Epithelial cell of esophagus (primary cell): ENCODE results near the gene LCLAT1.

Experiments used
- DNase-seq: peaks from one replicate; pipeline ENCODE4 v3.0.0; 2010; ENCODE audit warnings: low read depth
- H3K4me3 ChIP-seq: 2 replicates; pipeline ENCODE4 v1.5.1; 2011; ENCODE audit warnings: mild to moderate bottlenecking, low read length, control low read depth
- TF ChIP-seq, protein P1 (sequence below): IDR thresholded peaks from 2 replicates; pipeline ENCODE4 v1.5.1; 2011; ENCODE audit warnings: low read depth, mild to moderate bottlenecking, low read length, control low read depth, inconsistent platforms; ENCODE audit not compliant: insufficient read depth; ENCODE audit errors: missing control alignments

LCLAT1 gene

DNA sequence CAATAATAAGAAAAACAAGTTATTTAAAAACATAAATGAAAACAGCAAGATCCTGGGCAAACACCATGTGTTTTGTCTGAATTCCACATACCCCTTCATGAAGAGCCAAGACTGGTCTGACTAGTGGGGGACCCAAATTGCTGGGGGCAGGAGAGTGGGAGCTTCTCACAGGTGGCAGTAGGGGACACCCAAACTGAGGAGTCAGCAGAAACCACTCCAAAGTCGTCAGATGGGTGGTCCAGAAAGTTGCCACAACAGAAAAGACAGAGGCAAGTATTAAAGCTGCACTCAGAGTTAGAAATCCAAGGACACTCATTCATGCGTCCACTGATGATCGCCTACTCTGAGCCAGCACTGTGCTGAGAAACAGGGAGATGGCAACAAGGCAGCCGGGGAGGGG, 12.3 kb upstream of the LCLAT1 start:
- H3K4me3 ChIP-seq: no peak overlapping the region
- TF ChIP-seq, protein P1, sequence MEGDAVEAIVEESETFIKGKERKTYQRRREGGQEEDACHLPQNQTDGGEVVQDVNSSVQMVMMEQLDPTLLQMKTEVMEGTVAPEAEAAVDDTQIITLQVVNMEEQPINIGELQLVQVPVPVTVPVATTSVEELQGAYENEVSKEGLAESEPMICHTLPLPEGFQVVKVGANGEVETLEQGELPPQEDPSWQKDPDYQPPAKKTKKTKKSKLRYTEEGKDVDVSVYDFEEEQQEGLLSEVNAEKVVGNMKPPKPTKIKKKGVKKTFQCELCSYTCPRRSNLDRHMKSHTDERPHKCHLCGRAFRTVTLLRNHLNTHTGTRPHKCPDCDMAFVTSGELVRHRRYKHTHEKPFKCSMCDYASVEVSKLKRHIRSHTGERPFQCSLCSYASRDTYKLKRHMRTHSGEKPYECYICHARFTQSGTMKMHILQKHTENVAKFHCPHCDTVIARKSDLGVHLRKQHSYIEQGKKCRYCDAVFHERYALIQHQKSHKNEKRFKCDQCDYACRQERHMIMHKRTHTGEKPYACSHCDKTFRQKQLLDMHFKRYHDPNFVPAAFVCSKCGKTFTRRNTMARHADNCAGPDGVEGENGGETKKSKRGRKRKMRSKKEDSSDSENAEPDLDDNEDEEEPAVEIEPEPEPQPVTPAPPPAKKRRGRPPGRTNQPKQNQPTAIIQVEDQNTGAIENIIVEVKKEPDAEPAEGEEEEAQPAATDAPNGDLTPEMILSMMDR: no peak
- DNase-seq: no peak

DNA sequence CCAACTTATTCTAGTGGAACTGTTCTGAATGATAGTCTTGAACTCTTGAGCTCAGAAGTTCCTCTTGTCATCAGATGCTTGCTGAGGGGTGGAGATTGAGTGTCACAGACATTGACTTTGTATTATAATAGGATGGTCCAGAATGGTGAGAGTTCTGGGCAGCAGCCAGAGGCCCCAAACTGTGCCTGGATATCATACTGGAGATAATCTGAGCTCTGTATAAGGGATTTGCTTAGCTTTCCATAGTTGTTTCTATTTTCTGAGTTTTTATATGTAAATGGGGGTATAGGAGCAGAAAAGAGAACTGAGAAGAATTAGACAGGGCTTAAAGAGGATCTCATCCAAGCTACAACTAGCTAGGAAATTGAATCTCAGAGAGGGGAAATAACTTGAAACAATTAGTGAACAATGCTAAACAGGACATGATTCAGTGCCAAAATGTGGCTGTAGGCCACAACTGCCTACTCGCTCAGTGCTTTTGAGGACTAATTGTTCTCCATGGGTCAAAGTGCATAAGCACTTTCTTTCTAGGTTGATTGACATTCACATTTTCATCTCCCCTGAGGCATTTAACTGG, 10.1 kb upstream of the LCLAT1 start:
- no peak overlapping the region for H3K4me3 ChIP-seq
- TF ChIP-seq, protein P1: no peak
- DNase-seq: no peak

DNA sequence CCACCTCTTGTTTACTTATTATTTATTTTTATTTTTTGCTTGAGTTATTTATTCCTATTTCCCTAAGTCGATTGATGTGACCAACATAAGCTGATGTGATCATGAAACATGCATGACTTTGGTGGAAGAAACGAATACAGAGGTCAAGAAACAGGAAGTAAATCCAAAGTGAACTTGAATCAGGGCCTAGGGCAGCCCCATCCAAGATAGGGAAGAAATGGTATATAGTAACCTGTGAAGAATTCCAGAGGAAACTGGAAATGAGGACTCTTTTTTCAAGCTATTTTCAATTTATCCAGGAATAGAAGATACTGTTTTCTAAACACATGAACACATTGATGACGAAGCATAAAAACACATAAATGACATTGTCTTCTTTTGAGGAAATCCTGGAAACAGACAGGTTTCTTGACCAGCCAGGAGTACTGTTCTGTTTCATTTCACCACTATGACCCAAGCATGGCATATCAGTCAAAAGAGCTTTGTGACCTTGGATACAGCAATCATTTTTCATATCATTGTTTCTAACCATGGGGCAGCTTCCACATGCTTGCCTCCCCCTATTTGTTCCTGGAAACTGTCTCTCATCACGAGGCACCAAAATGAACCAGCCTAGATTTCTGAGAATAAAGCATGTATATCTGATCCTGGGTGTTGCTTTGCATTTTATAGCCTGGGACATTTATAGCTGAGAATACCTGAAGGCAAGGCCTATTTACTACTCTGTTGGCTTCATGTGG, 9.1 kb upstream of the LCLAT1 start:
- TF ChIP-seq, protein P1: no peak
- DNase-seq: no peak
- no peak overlapping the region for H3K4me3 ChIP-seq

DNA sequence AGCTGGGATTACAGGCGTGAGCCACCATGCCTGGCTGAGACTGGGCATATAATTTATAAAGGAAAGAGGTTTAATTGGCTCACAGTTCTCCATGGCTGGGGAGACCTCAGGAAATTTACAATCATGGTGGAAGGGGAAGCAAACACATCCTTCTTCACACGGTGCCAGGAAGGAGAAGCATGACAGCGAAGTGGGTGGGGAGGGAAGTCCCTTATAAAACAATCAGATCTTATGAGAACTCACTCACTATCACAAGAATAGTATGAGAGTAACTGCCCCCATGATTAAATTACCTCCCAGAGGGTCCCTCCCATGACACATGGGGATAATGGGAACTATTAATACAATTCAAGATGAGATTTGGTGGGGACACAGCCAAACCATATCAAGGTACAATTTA, 7.8 kb upstream of the LCLAT1 start:
- no peak overlapping the region for H3K4me3 ChIP-seq
- DNase-seq: no peak
- TF ChIP-seq, protein P1: no peak

DNA sequence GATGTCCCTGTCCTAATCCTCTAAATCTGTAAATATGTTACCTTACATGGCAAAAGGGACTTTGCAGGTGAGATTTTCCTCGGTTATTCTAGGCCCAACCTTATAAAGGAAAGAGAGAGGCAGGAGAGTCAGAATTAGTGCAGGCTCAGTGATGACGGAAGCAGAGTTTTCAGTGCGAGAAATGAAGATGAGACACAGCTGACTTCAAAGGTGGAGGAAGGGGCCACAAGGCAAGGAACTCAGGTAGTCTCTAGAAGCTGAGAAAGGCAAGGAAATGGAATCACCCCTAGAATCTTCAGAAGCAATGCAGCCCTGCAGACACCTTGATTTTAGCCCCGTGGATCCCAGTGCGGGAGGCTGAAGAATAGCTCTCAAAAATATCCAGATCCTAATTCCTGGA, 7.2 kb upstream of the LCLAT1 start:
- H3K4me3 ChIP-seq: no peak overlapping the region
- no peak for DNase-seq
- TF ChIP-seq, protein P1: no peak

DNA sequence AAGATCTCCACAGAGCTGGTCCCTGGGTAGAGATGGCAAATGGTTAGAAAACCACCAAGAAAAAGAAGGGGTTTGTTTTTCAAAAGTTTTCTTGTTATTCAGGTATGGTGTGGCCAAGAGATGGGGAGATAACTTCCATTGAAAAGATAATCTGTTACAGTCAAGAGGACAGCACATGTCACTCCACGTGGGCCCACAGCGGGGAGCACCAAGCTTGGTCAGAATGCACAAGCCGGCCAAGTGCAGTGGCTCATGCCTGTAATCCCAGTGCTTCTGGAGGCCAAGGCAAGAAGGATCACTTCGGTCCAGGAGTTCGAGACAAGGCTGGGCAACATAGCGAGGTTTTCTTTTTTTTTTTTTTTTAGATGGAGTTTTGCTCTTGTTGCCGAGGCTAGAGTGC, 6.0 kb upstream of the LCLAT1 start:
- DNase-seq: no peak
- H3K4me3 ChIP-seq: no peak overlapping the region
- TF ChIP-seq, protein P1: no peak

DNA sequence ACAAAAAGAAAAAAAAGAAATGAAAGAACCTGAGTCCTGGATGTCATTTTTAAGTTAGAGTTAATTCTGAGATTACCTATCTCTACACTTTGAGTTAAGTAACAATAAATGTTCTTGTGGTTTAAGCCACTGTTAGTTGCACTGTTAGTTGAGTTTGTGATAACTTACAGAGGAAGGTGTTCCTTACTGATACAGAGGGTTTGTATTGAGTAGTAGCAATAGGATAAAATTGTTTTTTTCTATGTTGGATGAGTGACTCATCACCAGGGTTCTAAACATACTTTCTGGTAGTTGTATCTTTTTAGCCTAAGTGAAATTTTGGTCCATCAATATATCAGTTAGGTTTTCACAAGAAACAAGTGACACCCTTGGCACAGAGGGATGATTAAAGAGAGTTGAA, 4.0 kb upstream of the LCLAT1 start:
- H3K4me3 ChIP-seq: no peak overlapping the region
- no peak for DNase-seq
- TF ChIP-seq, protein P1: no peak
